Activated gamma-delta T cell treated with anti-CD3 and anti-CD28 coated beads, Interleukin-2, amount 50 U/mL, for 16 hours (primary cell): ENCODE data around the gene SDK1.
"Not testable (repeated sequence)": the region's sequence is repeated elsewhere in the genome, so short reads cannot be mapped to it uniquely, and the experiment has no call there.

Experiments
- DNase-seq: peaks from one replicate; pipeline ENCODE4 v3.0.0-alpha.2; 2020; ENCODE audit warnings: low read depth

Gene SDK1

GRCh38 chr7:4202954-4203353 is 901.9 kb downstream of the SDK1 start:
- no peak for DNase-seq

- no peak for DNase-seq
These were observed 902.8 kb downstream of the SDK1 start for GRCh38 chr7:4203626-4204512.

GRCh38 chr7:4204513-4205165 is 903.6 kb downstream of the SDK1 start:
- DNase-seq = no peak

DNA sequence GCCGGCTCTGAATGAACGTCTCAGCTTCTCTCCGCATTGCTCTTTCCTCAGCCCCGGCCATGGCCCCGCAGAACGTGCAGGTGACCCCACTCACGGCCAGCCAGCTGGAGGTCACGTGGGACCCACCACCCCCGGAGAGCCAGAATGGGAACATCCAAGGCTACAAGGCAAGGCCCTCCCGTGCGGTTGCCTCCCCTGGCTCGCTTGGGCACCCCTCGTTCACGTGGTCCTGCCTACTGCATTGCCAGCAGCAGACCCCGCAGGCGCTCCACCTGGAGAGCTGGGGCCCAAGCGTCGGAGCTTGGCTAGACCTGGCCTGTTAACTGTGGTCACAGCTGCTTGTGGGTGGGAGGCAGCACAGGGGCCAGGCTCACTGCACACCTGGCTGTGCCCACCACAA is 904.8 kb downstream of the SDK1 start:
- DNase-seq = no peak

DNA sequence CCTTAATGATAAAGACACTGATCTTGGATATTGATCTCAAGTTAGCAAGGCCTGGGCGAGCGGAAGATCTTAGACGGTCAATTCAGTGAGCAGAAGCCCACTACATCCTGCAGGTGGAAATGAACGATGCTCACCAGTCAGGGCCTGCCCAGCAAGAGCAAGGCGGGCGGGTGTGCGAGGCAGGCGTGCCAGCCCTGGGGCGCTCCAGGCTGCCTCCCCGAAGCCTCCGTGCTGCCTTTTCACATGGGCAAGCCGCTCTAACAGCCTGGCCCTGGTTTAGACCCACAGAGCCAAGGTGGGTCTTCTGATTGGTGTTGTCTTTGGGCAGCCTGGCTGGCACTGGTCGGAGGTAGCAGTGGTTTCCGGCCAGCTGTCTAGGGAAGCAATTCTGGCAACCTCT is 906.0 kb downstream of the SDK1 start:
- DNase-seq = no peak

DNA sequence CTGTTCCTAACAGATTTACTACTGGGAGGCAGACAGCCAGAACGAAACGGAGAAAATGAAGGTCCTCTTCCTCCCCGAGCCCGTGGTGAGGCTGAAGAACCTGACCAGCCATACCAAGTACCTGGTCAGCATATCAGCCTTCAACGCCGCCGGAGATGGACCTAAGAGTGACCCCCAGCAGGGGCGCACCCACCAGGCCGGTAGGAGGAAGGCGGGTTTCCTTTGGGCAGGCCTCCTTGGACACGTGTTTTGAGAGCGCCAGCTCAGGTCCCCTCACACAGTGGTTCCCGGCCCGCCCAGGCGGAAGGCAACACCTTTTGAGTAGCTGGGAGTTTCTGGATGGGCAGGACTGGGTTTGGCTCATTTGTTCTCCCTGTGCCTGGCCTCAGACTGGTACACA is 907.0 kb downstream of the SDK1 start:
- no peak for DNase-seq

- no peak for DNase-seq
These were observed 907.5 kb downstream of the SDK1 start for GRCh38 chr7:4208586-4208985.

DNA sequence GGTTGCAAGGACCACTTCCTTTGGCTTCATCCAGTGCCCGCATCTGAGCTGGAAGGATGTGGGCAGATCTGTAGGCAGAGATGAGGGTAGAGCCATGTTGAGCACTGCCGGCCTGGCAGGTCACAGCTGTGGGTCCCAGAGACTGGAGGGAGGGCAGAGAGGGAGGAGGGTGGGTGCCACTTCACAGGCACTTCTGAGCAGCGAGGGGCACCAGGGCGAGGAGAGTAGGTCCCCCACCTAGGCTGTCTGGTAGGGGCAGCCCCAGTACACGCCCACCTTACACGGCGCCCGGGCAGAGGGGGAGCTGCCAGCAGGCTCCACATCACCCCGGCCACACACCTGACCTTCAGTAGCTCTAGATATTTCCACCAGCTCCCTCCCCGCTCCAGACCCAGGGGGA is 908.1 kb downstream of the SDK1 start:
- DNase-seq = no peak

GRCh38 chr7:4209966-4210365 is 908.9 kb downstream of the SDK1 start:
- DNase-seq = no peak

- DNase-seq = no peak
These were observed 909.8 kb downstream of the SDK1 start for GRCh38 chr7:4210821-4211220.

- DNase-seq = no peak
These were observed 910.2 kb downstream of the SDK1 start for GRCh38 chr7:4211261-4211660.

DNA sequence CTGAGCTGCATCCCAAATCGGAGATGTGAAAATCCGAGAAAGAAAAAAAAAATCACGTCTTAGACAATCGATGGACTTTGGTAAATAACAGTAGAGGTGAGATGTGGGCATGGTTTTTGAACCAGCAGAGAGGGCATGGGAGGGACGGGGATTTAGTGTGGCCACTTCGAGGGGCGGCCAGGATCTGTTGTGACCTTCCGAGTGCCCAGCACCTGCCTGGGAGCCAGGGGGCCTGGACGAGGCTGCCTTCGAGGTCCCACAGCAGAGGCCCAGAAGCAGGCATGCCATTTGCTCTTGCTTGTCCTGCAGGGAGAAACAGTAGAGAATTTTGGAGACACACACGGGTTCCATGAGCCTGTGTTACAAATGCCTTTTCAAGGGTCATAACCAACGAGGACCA is 911.3 kb downstream of the SDK1 start:
- DNase-seq = no peak

DNA sequence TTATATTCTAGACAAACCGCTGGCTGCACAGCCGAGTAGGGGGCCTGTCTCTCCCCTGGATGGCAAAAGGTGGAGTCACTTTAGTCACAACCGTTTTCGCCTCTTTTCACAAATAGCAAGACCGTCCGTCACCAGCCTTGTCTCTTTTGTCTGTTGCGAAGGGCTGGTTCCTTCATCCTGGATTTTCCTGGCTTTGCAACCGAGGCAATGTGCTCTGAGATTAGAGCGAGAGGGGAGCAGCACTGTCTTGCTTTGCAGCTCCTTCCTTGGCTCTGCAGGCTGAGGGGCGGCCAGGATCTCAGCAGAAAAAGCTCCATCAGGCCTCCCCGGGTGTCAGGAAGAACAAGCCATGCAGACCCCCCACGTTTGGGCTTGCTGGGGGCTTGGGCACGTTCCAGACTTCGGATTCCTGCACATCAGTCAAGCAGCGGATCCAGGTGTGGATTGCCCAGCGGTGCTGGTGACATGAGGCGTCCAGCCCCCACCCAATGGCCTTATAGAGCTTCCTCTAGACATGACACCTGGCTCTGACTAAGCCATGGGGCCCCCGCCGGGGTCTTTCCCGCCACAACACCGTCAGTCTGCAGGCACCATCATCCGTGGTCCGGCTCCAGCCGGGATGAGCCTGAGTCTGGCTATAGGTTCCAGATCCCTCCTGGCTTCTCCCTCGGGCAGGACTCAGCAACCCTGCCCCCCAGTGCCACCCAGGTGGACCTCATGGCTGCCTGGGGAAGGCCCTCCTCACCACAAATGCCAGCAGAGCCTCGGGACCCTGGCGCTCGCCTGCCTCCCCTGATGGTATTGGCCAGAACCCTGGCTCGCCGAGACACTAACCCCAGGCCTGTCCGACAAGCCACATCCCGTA is 913.5 kb downstream of the SDK1 start:
- DNase-seq = no peak

GRCh38 chr7:4215176-4215720 is 914.2 kb downstream of the SDK1 start:
- DNase-seq = no peak

- DNase-seq = no peak
These were observed 915.0 kb downstream of the SDK1 start for GRCh38 chr7:4216016-4216415.

- not testable (repeated sequence) for DNase-seq
These were observed 916.1 kb downstream of the SDK1 start for GRCh38 chr7:4217126-4217660.

- no peak for DNase-seq
These were observed 917.4 kb downstream of the SDK1 start for GRCh38 chr7:4218481-4218880.

GRCh38 chr7:4220011-4220410 is 919.0 kb downstream of the SDK1 start:
- DNase-seq = no peak

DNA sequence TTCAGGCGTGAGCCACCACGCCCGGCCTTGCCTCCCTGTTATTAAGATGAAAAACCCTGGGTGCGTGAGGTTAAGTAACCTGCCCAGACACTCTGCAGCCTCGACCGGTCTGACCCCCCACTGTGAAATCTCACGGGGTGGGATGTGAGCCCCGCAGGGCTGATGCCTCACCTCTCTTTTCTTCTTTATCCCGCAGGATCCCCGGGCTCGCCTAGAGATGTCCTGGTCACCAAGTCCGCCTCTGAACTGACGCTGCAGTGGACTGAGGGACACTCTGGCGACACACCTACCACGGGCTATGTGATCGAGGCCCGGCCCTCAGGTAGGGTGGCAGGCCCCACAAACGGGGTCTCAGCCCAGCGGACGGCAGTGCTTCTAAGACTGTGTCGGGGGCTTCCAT is 920.0 kb downstream of the SDK1 start:
- DNase-seq = no peak

DNA sequence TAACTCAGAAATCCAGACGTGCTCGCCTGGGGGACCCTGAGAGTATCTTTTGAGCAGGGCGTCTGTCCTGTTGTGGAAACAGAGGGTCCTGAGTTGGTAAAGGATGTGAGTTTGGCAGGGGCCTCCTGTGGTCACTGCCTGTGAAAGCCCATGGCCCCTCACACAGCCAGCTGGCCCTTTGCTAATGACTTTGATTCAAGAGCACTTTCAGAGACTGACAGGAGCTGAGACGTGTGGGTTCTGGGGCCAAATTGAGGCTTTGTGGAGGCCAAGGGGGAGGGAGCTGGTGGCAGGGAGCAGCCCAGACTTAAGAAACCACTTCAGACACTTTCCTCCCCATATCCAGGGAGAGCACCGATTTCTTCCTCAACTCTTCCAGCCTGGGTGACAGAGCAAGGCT is 921.6 kb downstream of the SDK1 start:
- DNase-seq = no peak

DNA sequence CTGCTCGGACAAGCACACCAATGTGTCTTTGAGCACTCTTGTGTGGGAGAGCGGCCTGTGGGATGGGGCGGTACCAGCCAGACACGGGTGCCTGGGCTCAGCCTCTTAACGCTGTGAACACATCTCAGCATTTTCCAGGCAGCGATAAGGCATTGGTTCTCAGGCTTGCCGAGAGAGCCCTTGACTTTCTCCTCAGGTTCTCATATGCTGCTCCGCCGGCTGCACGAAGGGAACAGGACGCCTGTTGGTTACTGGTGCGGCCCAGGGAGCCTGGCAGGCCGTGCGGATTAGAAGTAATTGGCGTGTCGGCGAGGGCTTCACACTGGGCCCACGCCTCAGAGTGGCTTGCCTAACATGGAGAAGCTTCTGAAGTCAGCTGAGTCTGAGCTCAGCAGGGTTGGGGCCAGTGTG is 924.3 kb downstream of the SDK1 start:
- DNase-seq = no peak

DNA sequence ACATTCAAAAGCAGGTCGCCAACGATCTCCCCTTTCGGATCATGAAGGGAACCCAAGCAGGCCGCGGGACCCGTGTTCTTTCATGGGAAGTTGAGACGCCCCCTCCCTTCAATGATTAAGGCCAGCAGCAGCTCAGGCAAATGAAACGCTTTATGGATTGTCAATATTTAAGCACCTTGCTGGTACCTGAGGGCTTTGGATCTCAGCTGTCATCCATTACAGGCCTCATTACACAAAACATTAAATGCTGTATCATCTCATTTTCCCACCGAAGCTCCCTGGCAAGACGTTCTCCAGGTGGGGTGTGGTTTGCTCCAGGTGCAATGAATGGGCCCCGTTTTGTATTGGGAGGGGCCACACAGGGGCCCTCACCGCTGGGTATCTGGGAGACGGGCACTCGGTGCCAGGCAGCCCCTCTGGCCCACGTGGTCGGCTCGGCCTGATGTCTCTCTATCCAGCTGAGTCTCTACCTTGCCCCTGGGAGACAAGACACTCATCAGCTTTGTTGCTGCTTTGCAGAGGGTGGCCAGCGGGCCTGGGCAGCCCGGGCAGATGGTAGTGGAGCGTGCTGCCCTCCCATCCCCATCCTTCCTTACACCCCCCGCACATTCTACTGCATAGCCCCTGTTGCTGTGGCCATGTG is 925.0 kb downstream of the SDK1 start:
- DNase-seq = no peak
